HG03139 (cell line): ENCODE results near the gene C3orf80.
A peak's percentile ranks its signal among the peaks of the same experiment; 100 is the strongest.
"Not testable (repeated sequence)": the region's sequence is repeated elsewhere in the genome, so short reads cannot be mapped to it uniquely, and the experiment has no call there.

Experiments
- ATAC-seq: cut with Tn5 transposase; IDR thresholded peaks from one replicate; pipeline ENCODE4 v1.9.1; 2021; ENCODE audit not compliant: unreplicated experiment

The C3orf80 gene

GRCh38 chr3:160210799-160211221, 14.4 kb upstream of the C3orf80 start:
- no peak for ATAC-seq

DNA sequence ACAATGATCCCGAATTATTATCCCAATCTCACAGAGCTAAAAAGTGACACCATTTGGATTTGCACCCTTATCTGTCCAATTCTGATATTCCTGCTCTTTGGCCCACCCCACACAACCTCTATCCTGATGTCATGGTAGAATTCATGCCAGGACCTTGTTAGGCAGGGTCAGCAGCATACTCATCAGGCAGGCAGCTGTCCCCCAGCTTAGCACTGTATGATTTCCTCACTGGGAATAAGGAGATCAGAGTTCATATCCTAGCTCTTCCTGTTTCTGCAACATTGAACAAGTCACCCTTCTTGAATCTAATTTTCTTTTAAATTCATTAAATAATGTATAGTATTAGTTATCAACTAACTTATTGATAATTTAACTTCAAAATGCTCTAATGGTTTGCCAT, 12.0 kb upstream of the C3orf80 start:
- no peak for ATAC-seq

GRCh38 chr3:160217675-160218074, 7.5 kb upstream of the C3orf80 start:
- no peak for ATAC-seq

GRCh38 chr3:160218136-160218535, 7.1 kb upstream of the C3orf80 start:
- ATAC-seq = no peak

DNA sequence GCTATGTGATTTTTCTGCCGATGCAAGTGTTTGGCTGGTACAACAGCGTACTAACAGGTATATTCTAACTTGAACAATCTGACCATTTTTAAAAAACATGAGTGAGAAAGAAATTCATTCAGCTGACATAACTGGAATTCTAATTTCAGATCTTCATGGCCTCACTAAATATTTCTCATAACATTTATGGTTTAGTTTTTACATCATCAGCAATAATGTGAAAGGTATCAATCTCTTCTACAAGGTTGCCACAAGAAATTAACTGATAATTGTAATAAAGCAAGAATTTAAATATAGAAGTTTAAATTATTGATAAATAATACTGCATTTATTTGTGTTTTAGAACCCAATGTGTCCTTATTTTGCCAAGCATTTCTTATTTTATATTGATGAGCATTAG, 5.2 kb upstream of the C3orf80 start:
- no peak for ATAC-seq

GRCh38 chr3:160221019-160221418, 4.2 kb upstream of the C3orf80 start:
- no peak for ATAC-seq

DNA sequence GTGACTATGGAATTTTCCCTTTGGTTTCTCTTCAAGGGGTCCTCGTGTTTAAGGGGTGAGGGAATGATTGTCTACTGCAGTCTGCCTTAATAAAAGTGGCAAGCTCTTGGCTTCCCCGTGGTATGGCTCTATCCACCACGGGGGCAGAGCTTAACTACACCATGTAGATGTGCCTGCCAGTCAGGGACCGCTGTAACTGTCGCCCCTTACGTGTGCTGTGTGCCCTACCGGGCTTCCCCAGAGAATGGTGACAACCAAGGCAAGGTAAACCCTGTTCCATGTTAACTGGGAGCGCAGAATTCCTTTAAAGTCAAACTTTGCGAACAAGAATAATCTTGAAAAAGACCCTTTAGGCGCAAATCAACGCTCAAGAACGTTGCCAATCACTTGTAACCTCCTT, 966 bp upstream of the C3orf80 start:
- ATAC-seq = no peak

DNA sequence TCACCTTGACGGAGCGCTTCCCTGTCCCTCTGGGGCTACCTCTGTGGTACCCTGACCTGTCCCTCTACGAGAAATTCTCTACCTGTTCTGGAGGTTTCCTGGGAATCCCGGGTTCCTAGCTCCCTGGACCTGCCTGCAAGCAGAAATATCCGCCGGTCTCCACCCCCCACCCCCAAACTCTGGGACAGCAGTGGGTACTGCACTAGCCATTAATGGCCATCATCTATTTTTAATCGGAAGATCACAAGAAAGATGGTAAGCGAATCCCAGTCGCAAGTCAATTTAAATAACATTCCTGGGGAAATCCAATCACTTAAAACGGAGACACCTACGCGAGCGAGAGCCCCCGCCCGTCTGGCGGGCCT, 429 bp upstream of the C3orf80 start:
- no peak for ATAC-seq

DNA sequence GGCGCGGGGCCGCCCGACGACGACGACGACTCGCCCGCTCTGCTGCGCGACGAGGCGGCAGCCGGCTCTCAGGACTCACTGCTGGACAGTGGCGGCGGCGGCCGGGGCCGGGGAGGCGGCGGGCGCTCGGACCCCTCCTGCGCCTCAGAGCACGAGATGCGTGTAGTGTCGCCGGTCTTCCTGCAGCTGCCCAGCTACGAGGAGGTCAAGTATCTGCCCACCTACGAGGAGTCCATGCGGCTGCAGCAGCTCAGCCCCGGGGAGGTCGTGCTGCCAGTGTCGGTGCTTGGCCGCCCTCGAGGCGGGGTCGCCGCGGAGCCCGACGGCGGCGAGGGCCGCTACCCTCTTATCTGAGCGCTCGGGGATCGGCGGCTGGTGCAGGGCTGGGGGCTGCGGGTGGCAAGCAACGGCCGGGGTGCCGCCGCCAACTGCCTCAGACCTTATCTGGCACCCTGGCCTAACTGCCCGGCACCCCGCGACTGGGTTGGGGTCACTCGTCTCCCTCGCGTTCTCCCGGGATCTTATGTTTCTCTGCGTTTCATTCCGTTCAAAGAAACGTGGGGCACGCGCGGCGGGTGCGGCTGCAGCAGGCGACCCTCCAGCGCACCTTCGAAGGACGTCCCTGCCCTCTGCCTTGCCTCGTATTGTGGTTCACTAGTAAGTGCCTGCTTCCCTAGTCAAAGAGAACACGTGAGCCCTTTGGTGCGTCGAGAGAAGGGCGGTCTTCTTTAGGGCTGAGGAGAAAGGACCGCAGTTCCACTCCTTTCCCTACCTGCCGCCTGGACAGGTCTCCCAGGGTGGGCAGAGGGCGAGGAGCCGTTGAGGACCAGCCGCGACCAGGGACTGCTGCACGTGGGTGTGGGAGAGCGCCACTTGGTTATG, 1.0 kb downstream of the C3orf80 start:
- ATAC-seq = peak; percentile 8

GRCh38 chr3:160227419-160227818, 2.2 kb downstream of the C3orf80 start:
- ATAC-seq = no peak

GRCh38 chr3:160232014-160232413, 6.8 kb downstream of the C3orf80 start:
- ATAC-seq = no peak

GRCh38 chr3:160240719-160241118, 15.5 kb downstream of the C3orf80 start:
- ATAC-seq = not testable (repeated sequence)

DNA sequence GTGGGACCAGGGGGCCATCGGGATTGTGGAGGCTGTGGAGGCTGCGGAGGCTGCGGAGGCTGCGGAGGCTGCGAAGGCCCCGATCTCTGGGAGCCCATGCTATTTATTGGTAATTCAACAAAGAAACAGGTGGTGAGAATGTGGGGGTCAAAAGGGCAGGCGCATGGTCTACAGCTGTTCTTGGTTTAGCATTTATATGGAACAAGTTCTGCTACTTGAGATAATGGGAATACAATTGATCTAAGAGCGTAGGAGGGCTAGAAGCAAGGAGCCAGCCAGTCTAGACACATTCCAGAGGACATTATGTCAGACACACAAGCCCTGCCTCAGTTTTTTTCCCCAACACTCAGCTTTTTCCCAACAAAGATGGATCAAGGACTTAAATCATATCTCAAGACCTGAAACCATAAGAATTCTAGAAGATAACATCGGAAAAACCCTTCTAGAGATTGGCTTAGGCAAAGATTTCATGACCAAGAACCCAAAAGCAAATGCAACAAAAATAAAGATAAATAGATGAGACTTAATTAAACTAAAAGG, 20.1 kb downstream of the C3orf80 start:
- ATAC-seq = no peak

DNA sequence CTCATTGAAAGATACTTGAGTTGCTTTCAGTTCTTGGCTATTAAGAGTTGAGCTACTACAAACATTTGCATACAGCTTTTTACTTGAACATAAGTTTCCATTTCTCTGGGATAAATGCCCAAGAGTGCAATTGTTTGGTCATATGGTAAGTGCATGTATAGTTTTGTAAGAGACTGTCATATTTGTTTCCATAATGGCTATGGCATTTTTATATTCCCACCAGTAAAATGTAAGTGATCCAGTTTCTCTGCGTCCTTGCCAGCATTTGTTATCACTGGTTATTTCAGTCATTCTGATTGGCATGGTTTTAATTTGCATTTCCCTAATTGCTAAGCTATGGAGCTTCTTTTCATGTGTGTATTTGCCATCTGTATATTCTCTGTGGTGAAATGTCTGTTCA, 22.5 kb downstream of the C3orf80 start:
- ATAC-seq = no peak

- no peak for ATAC-seq
Observed at GRCh38 chr3:160253298-160253697, 28.1 kb downstream of the C3orf80 start.

GRCh38 chr3:160257606-160258005, 32.4 kb downstream of the C3orf80 start:
- no peak for ATAC-seq

- ATAC-seq = no peak
Observed at GRCh38 chr3:160259589-160259988, 34.4 kb downstream of the C3orf80 start.

DNA sequence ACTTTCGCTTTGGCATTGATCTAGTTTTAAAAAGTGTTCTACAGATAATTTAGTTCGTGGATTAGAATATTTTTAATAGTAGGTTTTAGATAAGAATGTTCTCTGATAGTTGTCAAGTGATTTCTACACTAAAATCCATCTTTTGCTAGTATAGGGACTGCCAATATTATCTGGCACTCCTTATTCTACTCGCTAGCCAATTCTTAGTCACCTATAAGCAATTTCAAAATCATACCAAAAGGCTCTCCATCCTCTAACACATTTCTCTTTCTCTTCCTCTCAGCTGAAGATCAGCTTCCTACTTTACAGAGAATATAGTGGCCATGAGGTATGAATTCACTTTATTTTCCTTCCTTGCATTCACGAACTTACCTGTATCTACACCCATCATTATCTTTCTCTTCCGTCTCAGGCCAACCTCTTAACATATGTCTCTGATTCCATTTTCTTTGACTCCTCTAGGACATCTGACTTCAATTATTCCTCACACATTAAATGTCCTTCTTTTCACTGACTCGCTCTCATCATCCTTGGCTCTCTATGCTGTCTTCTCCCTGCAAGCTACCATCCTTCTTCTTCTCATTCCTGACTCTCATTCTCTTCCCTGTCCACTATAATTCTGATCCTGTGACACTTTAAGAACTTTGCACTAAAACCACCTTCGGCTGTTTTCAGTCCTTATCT, 35.5 kb downstream of the C3orf80 start:
- no peak for ATAC-seq

- no peak for ATAC-seq
Observed at GRCh38 chr3:160265088-160265487, 39.9 kb downstream of the C3orf80 start.
